SK-N-SH treated with all-trans-retinoic acid at 6 μM for 48 hours (cell line): ENCODE results near the gene FAF1.

Experiments
- OSR1 ChIP-seq: fragments of 250-450 bp; sonication (Bioruptor Pico); IDR thresholded peaks from 2 replicates; pipeline ENCODE4 v1.8.0; 2022; ENCODE audit warnings: moderate library complexity, mild to moderate bottlenecking, inconsistent platforms
- PPARA ChIP-seq: fragments of 250-450 bp; sonication (Bioruptor Pico); IDR thresholded peaks from 2 replicates; pipeline ENCODE4 v1.5.0; 2020; ENCODE audit warnings: mild to moderate bottlenecking, borderline replicate concordance
- RARB ChIP-seq: fragments of 250-450 bp; sonication (Bioruptor Pico); IDR thresholded peaks from 2 replicates; pipeline ENCODE4 v1.8.0; 2021; ENCODE audit warnings: mild to moderate bottlenecking, moderate library complexity
- ZFP30 ChIP-seq: fragments of 450-650 bp; formaldehyde crosslinking; IDR thresholded peaks from 2 replicates; pipeline ENCODE4 v1.5.0; 2022; ENCODE audit warnings: mild to moderate bottlenecking, moderate library complexity
- TF ChIP-seq, protein P1 (sequence below): fragments of 250-450 bp; sonication (Bioruptor Pico); IDR thresholded peaks from 2 replicates; pipeline ENCODE4 v1.5.1; 2020; ENCODE audit warnings: low read depth, mild to moderate bottlenecking, moderate library complexity
- TF ChIP-seq, protein P2 (sequence below): fragments of 250-450 bp; sonication (Bioruptor Pico); IDR thresholded peaks from 2 replicates; pipeline ENCODE4 v1.5.1; 2021; ENCODE audit warnings: mild to moderate bottlenecking, moderate library complexity

DNA sequence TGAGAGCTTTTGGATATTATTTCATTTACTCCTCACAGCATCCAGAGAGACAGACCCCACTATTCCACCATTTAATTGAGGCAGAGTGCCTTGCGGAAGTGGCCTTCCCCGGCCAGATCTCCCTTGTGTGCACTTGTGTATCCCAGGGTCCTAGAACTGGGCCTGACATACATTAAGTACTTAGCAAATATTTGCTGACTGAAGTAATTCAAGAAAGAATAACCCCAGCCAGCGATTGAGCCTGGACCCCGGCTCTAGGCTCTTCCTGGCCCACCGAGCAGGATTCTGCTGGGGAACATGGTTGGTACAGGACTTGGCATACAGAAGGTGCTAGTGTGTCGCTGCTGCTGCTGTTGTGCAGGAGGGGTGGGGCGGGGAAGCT lies 545.2 kb downstream of the FAF1 start:
- TF ChIP-seq, protein P1, sequence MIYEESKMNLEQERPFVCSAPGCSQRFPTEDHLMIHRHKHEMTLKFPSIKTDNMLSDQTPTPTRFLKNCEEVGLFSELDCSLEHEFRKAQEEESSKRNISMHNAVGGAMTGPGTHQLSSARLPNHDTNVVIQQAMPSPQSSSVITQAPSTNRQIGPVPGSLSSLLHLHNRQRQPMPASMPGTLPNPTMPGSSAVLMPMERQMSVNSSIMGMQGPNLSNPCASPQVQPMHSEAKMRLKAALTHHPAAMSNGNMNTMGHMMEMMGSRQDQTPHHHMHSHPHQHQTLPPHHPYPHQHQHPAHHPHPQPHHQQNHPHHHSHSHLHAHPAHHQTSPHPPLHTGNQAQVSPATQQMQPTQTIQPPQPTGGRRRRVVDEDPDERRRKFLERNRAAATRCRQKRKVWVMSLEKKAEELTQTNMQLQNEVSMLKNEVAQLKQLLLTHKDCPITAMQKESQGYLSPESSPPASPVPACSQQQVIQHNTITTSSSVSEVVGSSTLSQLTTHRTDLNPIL (CRISPR knock-in tag) = no peak
- TF ChIP-seq ZFP30 (CRISPR knock-in tag) = no peak
- TF ChIP-seq OSR1 (CRISPR knock-in tag) = no peak
- TF ChIP-seq, protein P2, sequence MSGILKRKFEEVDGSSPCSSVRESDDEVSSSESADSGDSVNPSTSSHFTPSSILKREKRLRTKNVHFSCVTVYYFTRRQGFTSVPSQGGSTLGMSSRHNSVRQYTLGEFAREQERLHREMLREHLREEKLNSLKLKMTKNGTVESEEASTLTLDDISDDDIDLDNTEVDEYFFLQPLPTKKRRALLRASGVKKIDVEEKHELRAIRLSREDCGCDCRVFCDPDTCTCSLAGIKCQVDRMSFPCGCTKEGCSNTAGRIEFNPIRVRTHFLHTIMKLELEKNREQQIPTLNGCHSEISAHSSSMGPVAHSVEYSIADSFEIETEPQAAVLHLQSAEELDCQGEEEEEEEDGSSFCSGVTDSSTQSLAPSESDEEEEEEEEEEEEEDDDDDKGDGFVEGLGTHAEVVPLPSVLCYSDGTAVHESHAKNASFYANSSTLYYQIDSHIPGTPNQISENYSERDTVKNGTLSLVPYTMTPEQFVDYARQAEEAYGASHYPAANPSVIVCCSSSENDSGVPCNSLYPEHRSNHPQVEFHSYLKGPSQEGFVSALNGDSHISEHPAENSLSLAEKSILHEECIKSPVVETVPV (CRISPR knock-in tag) = no peak
- TF ChIP-seq PPARA (CRISPR knock-in tag) = no peak
- no peak for TF ChIP-seq RARB (CRISPR knock-in tag)
